Stimulated activated CD4-positive, alpha-beta T cell treated with anti-CD3 and anti-CD28 coated beads, Interleukin-15, amount 100 ng/mL, for 1 hour (primary cell): ENCODE data around the gene SACS.

Experiments
- DNase-seq, 2 donors: peaks; one replicate each; pipeline ENCODE4 v3.0.0-alpha.2; 2020; ENCODE audit warnings: low read depth in 1 of 2, low spot score in 1 of 2

SACS gene

DNA sequence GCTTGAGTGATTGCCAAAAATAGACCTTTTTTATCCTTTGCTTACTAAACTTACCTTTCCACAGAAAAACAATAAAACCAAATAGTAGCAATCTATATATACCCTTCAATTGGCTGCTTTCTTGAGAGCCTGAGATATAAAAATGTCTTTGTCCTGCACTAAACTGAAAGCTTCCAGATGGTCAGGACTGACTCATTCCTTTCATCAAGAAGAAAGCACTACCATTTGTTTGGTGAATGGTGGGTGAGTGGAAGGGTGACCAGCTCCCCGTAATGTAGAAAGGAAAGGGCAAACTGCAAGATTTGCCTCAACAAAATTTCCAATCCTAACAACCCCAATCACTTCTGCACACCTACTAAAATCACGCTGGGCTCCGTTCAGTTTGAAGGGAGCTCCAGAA, 67.8 kb downstream of the SACS start:
- no peak for DNase-seq

DNA sequence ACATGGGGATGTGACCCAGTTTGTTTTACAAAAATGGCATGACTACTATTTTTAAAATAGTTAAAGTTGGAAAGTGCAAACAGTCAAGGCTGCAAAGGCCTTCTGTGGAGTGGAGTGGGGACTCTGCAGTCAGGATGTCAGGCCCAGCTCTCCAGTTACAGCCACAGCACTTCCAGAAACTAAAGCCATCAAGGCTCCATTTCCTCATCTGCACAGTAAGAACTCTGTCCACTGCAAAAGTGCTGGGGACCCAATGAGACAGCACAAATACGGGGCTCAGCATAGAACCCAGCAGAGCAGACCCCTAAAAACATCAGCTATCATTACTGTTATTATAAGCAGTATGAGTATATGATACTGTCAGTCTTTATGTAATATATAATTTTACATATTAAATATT, 73.6 kb downstream of the SACS start:
- no peak for DNase-seq

DNA sequence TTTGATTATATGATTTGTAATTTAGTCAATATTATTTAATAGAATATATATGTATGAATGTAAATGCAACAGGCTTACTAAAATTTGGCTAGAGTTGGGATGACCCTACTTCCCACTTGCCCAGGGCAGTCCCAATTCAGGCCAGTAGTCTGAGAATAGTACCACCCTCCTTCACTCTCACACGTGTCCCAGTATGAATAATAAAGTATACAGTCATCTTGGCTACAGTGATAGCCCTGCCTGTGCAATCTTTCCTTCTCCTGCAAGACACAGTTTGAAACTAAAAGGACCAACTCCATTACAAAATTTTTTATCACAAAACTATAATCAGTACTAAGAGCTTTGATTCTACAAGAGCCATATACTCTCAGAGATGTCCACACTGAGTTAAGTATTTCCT, 76.2 kb downstream of the SACS start:
- DNase-seq: no peak

DNA sequence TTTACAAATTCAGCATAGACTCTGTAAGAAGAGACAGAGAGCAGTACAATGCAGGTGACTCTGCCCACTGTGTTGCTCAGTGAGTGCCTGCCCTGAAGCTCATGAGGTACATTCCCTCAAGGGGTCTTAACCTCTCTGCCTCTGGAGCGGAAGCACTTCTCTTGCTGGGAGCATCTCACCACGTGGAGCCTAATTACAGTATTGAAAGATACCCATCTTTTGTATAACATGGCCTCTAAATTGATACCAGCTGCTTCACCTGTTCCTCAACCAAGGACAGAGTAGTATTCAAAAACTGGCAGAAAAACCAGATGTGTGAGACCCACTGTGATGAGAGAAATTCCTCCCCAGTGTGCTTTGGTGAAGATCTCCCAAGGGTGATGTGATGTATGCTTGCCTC, 77.1 kb downstream of the SACS start:
- no peak for DNase-seq

DNA sequence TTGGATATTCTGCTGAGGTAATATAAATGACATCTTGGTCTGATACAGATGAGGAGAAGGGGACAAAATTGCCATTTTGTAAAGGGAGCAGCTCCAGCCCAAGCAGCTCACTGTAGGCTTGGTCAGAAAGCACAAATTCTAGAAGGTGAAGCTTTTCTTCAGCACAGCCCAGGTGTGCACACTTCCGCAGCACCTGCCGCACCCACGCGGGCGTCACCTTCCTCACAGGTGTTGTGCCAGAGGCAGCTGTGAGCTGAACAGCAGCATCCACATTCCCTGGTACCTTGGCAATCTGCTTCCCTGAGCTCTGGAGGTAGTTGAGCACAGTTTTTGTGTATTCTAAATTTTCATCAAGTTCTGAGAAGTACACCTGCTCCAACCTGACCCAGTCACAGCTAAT, 79.0 kb downstream of the SACS start:
- DNase-seq: no peak

DNA sequence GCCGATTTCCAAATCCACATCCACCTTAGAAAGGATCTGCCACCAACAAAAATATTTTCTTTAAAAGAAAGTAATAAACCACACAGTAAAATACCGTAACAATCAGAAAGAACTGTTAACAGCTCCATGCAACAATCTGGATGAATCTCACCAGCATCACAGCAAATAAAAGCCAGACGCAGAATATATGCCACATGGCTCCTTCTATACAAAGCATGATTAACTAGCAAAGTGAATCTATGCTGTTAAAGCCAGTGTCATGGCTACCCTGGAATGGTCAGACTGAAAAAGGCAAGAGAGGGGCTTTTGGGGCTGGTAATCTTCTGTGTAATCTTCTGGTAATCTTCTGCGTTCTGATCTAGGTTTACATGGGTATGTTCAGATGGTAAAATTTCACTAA, 81.3 kb downstream of the SACS start:
- DNase-seq: no peak

DNA sequence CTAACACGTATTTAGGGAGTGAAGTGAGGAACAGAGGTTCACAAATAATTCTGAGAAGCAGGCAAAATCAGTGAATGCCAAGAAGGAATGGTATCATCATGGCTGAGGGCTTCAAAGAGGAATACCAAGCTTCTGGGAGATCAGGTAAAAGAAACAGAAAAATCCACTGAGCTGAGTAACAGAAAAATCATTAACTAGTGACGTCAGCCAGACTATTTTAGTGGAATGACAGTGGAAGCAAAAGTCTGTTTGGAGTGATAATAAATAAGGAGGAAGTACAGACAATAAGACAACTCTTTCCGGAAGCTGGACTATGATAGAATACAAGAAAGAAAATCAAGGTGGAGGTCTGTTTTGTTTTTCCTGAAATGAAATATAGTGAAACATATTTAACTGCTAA, 83.5 kb downstream of the SACS start:
- DNase-seq: no peak

DNA sequence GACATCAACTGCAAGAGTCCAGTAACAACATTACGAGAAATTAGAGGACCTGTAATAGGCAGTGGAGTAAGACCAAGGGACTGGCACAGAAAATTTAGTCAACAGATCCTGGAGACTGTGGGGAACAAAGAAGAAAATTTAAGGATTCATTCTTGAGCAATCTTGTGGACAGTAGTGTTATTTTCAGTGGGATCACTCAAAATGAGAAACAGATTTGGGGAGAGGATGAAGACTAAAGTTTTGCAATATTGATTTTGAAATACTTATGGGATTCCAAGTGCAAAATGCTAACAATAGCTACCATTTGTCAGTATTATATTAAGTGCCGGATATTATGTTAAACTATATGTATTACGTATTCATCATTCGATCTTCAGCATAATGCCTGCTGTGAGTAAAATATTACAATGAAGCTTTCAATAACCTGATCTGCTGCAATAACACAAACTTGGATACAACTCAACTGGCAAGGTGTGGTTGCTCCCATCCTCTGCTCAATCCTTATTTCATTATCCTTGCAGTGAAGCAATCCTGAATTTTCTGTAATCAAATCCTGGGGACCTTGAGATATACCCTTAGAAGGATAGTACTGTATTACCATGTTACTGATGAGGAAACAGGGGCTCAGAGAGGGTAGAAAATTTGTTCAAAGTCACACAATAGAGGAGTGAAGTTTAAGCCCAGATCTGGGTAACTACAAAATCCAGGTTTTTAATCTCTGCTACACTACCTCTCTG, 84.2 kb downstream of the SACS start:
- no peak for DNase-seq

DNA sequence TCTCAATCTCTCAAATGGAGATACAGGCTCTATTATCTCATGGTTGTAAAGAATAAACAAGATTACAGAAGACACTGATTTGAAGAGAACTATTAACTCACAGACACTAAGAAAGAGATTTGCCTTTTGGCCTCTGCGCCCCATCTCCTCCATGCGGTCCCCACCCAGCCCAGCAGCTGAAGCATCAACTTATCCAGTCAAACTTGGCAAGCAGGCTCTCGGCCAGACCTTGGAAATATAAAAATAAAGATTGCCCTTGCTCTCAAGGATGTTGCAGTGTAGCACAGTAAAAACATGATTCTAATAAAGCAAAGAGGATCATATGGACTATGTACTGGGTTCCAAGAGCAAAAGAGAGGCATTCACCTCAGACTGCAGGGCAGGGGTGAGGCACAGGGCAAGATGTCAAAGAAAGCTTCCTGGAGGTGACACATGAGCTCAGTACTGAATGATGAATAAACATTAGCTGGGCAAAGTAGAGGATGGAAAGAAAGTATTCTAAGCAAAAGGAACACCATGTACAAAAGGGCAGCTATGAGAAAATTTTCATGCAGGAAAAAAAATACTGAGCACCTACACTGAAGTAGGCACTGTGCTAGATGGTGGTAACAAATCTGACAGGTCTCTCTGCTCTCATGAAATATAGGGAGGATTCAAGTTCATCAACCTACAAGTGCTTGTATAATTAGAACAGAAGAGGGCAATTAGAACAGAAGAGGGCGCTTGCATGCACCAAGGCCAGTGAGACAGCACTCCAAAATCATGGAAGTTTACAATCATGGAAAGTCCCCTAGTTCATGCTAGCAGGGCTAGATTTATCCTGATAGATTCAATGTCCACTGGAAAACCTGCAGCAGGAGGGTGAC, 85.0 kb downstream of the SACS start:
- DNase-seq: no peak

DNA sequence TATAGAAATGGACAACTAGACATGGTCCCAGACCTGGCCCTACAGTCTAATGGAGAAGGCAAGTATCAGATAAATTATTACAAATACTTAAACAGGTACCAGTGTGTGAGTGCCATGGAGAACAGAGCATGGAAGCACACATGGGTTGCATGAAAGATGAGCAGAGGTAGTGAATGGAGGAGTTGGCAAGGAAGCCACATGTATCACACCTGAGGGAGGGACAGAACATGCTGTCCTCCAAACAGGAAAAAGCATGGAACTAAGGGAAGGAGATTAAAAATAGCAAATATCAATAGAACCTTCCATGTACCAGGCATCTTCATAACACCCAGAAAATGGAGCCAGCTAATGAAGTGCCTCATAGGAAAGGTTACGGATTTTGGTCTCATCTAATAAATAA, 85.9 kb downstream of the SACS start:
- no peak for DNase-seq

DNA sequence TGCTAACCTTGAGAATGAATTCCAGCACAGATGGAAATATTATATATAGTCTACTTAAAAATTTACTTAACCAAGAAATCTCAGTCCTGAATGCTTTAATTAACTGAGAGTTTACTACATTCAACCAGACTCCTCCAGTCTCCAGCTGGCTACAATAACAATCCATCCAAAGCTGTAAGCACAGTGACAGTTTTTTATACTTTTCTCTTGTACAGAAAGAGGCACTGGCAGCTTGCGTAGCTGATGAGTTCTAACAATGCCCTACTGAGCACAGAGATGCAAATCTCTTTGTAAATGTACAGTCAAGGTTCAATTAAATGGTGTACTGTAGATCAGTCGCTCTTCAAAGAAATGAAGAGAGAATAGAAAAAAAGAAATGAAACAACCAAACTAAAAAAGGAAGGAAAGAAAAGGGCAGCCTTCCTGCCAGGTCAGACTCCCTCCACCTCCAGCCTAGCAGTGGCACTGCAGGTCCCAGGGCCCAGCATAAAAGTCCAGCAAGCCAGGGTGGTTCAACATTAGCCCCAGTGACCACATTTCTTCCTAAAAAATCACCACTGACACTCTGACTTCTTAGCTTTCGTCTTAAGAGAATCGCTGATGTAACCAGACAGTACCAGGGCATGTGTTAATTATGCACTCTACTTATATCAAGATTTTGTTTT, 88.4 kb downstream of the SACS start:
- no peak for DNase-seq

DNA sequence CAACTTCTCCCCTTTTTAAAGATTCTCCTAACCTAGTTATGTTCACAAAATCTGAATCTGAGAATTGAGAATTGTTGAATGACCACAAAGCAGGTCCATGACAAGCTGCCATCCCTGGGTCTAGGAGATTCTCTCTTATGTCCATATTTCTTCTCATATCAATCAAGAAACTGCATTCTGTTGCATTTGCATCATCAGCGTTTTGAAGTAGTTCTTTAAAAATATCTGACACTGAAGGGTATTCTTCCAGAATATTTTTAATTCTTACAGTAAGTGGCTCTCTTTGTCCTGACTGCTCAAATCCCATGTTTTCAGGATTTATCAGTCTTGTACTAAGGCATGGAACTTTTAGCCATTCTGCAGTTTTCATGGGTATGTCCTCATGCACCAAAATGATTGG, 94.3 kb downstream of the SACS start:
- no peak for DNase-seq

DNA sequence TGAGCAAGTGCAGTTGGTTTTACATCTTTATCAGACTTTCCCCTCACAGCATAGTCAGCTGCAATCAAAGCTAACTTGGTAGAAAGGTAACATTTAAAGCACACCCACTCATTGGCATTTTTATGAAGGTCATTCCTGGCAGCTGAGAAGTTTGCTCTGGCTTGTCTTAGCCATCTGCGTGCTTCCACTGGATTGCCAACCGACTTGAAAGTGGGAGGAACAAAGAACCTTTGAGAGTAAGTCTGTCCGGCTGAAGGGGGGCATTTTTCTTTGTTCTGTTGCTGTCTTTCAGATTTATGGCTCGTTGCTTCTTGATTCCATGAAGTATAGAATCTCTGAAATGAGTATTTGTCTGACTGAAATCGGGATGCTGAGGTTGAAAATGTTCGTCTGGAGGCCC, 103.1 kb downstream of the SACS start:
- no peak for DNase-seq

DNA sequence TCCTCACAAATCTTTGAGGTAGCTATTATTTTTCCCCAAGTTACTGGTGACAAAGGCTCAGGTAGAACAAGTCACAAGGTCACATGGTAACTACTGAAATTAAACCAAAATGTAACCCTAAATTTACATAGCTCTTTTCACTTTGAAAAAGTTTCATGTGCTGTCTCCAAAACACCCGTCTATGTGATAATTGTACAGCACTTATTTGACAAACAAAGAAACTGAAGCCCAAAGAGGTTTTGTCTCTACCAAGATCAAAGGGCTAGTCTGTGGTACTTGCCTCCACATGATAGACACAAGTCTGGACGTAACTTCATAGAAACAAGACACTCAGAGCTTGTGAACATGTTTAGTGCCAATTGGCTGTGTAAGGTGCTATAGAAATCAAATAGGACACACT, 108.3 kb downstream of the SACS start:
- no peak for DNase-seq

DNA sequence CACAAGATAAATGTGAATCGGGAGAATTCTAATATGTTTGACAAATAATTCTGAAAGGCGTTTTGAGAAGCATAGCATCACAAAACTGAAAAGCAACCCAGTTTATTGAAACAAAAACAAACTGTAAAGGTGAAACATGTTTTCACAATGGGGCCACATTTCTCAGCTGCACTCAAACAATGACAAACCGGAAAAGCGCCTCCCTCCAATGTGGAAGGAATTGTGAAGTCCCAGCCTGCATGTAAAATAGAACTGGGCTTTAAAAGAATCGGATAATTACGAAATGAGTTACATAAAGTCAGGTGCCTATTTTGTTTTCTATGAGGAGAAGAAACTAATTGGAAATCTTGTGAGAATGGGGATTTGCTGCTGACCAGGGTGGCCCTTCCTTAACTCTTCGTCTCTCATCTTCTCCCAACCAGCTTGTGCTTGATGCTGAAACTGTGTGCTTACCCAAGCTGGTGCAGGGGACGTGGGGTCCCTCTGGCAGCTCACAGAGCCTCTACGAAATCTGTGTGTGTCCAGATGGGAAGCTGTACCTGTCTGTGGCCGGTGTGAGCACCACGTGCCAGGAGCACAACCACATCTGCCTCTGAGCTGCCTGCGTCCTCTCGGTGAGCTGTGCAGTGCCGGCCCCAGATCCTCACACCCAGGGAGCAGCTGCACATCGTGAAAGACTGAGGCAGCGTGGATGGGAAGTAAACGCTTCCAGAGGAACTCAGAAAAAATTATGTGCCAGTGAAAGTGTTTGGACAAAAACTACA, 109.4 kb downstream of the SACS start:
- no peak for DNase-seq

DNA sequence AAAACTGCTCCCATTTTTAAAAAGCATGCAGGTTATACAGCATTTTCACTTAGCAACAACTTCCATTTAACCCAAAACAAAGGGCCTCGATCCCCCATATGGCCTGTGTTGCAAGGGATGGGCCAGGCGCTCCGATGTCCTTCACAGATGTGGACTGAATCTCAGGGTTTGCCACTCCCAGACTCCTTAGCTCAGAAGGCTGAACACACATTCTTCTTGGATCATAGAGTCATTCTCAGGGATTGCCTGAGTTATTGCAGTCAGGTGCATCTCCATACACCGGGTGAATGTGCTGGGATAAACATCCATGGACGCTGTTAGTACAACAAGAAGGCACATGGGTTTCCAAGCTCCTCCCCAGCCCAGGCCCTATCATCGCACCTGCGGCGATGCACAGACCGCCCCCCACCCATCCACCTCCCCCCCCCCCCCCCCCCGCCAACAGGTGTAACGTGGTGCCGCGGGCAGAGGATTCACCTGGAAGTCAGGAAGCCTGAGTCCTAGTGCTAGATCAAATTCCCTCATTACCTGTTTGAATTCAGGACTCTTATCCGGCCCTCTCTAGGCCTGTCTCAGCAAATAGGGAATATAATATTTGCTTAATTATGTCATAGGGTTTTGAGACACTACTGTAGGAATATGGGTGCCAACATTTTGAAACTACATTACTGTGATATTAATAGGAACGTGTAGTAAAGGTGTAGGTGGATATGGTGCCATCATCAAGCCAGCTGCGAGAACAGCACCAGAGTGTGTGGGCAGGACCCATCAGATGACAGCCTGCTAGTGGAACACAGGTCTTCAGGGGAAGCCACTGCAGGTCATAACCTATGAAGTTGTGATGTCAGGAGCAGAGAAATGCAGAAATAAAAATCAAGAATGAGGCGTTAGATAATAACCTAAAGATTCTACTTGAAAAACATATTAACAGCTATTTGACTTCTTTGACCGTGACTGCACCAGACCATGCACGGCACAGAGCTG, 110.9 kb downstream of the SACS start:
- DNase-seq: no peak

DNA sequence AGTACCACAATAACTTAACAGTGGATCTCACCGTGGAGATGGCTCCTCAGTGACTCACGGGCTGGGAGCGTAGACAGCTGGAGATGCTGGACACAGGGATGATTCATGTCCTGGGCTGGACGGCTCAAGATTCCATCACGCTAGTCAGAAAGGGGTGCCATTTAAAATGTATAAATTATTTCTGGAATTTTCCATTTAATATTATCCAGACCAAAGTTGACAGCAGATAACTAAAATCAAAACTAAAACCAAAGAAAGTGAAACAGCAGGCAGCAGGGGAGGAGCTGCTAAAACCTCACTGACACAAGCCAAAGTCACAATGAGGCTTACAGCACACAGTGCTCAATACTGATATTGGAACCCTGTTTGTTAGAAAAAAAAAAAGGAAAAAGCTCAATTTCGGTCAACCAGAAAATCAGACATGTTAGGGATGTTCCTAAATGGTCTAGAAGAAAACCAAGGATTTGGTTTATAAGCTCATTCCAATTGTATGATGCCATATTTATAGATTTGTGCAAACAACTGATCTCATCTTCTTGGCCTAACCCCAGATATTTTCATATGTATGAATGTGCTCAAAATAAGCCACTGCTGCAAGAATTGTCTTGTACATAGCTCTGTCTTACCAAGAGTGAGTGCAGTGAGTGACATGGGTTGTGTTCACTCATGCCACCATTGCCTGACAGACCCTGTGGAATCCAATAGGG, 111.8 kb downstream of the SACS start:
- DNase-seq: no peak

DNA sequence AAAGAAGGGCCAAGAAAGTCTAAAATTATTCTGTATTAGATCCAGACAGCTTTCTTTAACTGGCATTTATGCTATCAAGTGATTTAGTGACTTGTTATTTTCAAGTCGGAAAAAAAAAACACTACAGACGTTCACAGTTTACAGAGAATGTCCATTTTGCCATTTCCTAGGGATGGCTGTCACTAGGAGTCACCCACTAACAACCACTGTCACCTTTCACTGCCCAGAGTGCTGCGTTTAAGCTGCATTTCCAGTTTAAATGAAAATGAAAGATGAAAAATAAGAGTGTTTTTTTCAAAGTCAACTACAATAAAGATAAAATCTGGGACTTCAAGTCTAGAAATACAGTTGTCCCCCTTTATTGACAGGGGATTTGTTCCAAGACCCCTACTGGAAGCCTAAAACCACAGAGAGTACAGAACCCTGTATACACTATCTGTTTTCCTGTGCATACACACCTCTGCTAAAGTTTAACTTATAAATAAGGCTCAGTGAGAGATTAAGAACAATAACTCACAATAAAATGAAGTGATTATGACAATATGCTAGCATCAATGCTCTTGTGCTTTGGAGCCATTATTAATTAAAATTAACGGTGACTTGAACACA, 112.5 kb downstream of the SACS start:
- no peak for DNase-seq

DNA sequence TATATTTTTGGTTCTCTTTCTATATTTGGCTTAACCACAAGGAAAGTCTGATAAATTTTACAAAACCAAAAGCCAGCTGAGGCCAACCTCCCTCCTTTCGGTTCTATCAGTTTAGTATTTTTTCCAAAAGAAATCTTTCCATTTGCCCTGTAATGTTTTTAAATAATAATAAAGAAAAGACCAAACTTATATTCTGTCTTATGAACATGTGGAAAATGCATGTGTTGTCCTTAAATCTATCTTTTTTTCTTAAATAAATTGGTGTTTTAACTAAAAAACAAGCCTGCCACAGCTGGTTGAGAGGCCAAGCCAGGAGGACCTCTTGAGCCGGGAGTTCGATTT, 113.6 kb downstream of the SACS start:
- DNase-seq: no peak
